GM12865 (cell line): ENCODE measurements around the gene FXYD6.

ENCODE experiments used
- DNase-seq: peaks from one replicate; pipeline ENCODE4 v3.0.0; 2010; ENCODE audit warnings: low read depth
- H3K4me3 ChIP-seq: 2 replicates; pipeline ENCODE4 v1.5.1; 2011; ENCODE audit warnings: mild to moderate bottlenecking, low read depth, low read length, control low read depth
- TF ChIP-seq, protein P1 (sequence below): IDR thresholded peaks from 2 replicates; pipeline ENCODE4 v1.5.1; 2011; ENCODE audit warnings: low read length, control low read depth, low read depth, inconsistent platforms; ENCODE audit not compliant: insufficient read depth; ENCODE audit errors: missing control alignments

The FXYD6 gene

GRCh38 chr11:117906126-117906525 lies 29.7 kb upstream of the FXYD6 start:
- DNase-seq: no peak
- TF ChIP-seq, protein P1, sequence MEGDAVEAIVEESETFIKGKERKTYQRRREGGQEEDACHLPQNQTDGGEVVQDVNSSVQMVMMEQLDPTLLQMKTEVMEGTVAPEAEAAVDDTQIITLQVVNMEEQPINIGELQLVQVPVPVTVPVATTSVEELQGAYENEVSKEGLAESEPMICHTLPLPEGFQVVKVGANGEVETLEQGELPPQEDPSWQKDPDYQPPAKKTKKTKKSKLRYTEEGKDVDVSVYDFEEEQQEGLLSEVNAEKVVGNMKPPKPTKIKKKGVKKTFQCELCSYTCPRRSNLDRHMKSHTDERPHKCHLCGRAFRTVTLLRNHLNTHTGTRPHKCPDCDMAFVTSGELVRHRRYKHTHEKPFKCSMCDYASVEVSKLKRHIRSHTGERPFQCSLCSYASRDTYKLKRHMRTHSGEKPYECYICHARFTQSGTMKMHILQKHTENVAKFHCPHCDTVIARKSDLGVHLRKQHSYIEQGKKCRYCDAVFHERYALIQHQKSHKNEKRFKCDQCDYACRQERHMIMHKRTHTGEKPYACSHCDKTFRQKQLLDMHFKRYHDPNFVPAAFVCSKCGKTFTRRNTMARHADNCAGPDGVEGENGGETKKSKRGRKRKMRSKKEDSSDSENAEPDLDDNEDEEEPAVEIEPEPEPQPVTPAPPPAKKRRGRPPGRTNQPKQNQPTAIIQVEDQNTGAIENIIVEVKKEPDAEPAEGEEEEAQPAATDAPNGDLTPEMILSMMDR: no peak
- H3K4me3 ChIP-seq: no peak overlapping the region

DNA sequence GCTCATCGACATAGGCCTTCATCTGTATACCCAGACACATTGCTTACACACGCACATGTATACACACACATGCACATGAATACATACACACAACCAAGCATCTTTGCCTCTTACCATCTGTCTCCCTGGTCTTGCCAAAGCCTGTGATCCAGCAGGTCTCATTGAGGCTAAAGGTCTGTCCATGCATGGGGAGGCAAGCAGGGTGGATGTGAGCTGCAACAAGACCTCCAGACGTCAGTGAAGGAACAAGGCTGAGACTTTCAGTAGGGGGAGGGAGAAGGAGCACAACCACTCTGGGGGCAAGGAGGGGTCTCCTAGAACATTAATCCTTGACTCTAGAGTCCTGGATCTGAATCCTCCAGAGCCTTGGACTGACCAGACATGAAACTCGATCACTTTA lies 29.1 kb upstream of the FXYD6 start:
- DNase-seq: no peak
- TF ChIP-seq, protein P1: no peak
- no peak overlapping the region for H3K4me3 ChIP-seq

GRCh38 chr11:117903505-117904382 lies 27.3 kb upstream of the FXYD6 start:
- TF ChIP-seq, protein P1: no peak
- H3K4me3 ChIP-seq: no peak overlapping the region
- DNase-seq: no peak

DNA sequence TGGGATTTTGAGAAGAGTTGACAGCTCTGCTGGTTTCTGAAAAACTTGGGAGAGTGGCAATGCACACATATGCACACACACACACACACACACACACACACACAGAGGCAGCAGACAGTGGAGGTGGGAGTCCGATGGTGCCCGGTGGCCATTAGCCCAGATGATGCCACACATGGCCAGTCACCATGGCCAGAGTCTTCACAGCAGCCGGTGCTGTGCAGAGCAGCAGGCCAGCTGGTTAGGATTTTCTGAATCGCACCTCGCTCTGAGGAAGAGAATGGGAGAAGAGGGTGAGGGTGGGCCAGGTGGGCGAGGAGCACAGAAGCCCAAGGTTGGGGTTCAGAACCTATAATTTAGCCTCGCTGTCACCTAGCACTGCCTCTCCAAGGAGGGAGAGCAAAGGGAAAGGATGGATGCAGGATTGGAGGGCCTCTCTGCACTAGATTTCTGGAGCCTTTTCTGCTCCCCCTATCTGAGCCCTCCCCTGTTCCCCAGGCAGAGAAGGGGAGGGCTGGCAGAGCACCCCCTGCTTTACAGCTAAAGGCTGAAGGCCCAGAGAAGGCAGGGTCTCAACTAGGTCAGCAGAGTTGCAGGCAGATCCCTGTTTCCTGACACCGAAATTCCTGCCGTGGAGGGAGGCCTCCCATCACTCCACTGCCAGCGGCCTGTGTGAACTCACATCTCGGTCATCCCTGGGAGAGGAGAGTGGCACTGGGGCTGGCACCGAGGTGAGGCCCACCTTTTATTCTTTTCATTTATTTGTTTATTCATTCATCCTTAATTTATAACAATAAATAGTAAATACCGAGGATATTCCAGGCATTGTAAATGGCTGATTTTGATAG lies 25.8 kb upstream of the FXYD6 start:
- TF ChIP-seq, protein P1: no peak
- no peak for DNase-seq
- H3K4me3 ChIP-seq: no peak overlapping the region

DNA sequence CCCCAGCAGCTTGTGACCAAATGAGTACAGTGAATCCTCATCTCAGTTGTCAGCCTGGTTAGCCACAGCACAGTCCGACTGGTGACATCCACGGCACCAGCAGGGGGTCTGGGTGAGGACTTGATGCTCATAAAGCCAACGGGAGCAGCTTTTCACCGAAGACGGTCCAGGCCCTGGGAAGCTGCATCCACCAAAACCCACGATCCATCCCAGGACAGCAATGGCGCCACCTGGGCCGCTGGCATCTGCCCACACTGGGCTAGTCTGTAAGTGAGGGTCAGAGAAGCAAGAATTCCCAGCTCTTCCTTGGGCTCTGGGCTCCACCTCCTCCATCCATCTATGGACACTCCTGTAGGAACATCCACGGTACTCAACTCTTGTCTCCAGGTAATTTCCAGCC lies 25.1 kb upstream of the FXYD6 start:
- DNase-seq: no peak
- TF ChIP-seq, protein P1: no peak

GRCh38 chr11:117900720-117901440 lies 24.4 kb upstream of the FXYD6 start:
- DNase-seq: no peak
- no peak overlapping the region for H3K4me3 ChIP-seq
- TF ChIP-seq, protein P1: no peak

More for the DNA sequence above, 25.1 kb upstream of the FXYD6 start:
- H3K4me3 ChIP-seq: no peak overlapping the region
